Measurements from ENCODE around the gene USP9Y. TPM values are rescaled to one million over a fixed set of nuclear protein-coding genes. Genes with fewer than 3 reads are reported as not detected.
"Not testable (repeated sequence)": the region's sequence is repeated elsewhere in the genome, so short reads cannot be mapped to it uniquely, and the experiment has no call there.

USP9Y gene
- total and polyA plus RNA-seq, 2 donors (not counting 1 experiment from before 2014, with no cell fraction given): 42.1 TPM; not detected in 1

GRCh38 chrY:12662745-12663591, 38.1 kb upstream of the USP9Y start:
- Histone ChIP-seq H3K9ac (ENCODE audit: low read length) (no peak overlapping the region), H3K36me3 (replicated peaks in 1 of 2; ENCODE audit: control extremely low read depth in 1 of 2, control insufficient read depth in 1 of 2, extremely low read depth in 1 of 2, insufficient read depth in 2 of 2, low read length in 1 of 2) (no peaks in the 10 kb centered on the region), H4K20me1 (ENCODE audit: control insufficient read depth, insufficient read depth, low read length, poor library complexity, severe bottlenecking) (no peaks in the 10 kb centered on the region), H2AFZ (ENCODE audit: insufficient read depth, low read depth, low read length, poor library complexity, severe bottlenecking) (no peak overlapping the region), H3K4me2 (replicated peaks; ENCODE audit: low read depth, low read length, poor library complexity, severe bottlenecking) (no peak overlapping the region), H3K27ac (ENCODE audit: low read length in 2 of 2) (peak overlapping the region in 1 of 2 donors; percentile 79), H3K79me2 (ENCODE audit: control insufficient read depth, insufficient read depth, low read length) (no peaks in the 10 kb centered on the region), H3K4me1 (ENCODE audit: control insufficient read depth in 2 of 2, insufficient read depth in 2 of 2, low read length in 2 of 2) (peaks cover 0 to 11% of the 10 kb centered on the region in 2 donors), H3K27me3 (replicated peaks in 1 of 4; ENCODE audit: control extremely low read depth in 1 of 4, control insufficient read depth in 3 of 4, insufficient read depth in 4 of 4, low read length in 3 of 4) (no peaks in the 10 kb centered on the region), H3K4me3 (ENCODE audit: control extremely low read depth in 1 of 5, extremely low read depth in 1 of 5, insufficient read depth in 1 of 5, low read depth in 2 of 5, low read length in 4 of 5) (peak overlapping the region in 2 of 5 experiments; percentile 89), H3K9me3 (ENCODE audit: control extremely low read depth in 1 of 3, control insufficient read depth in 2 of 3, insufficient read depth in 1 of 3, low read length in 2 of 3) (no peaks in the 10 kb centered on the region)
- Mint-ChIP-seq H3K4me3 (peak overlapping the region; percentile 95), H3K27me3 (no peaks in the 10 kb centered on the region), H3K9me3 (ENCODE audit: insufficient read depth) (no peaks in the 10 kb centered on the region), H3K27ac (peak overlapping the region; percentile 98), H3K4me1 (peaks cover 28% of the 10 kb centered on the region)
- peak; percentile 26 for ATAC-seq (ENCODE audit: low read depth)
- peak; percentile 73 for DNase-seq
- CTCF ChIA-PET: no interaction called here
- POLR2A ChIA-PET: interaction anchor here (0.8 kb wide), 1 partner anchor 1041 kb away, joined by 3 read pairs; the partner anchor contains the start of gene TMSB4Y
- TF ChIP-seq EZH2 (IDR thresholded peaks at IDR 0.05; ENCODE audit: borderline replicate concordance, insufficient read depth, low read depth, low read length, poor library complexity, severe bottlenecking): no peak
- TF ChIP-seq CTCF (IDR thresholded peaks at IDR 0.05): no peak
- intact Hi-C loops (cut with micrococcal nuclease): loop anchor here (1.0 to 2.0 kb wide), 2 partner anchors 241 to 1042 kb away; partner anchors contain the start of gene DDX3Y
- WGBS (ENCODE audit: insufficient coverage): 7% methylated on average over 3 of the region's 40 CpGs

GRCh38 chrY:12663845-12664244, 37.2 kb upstream of the USP9Y start:
- H3K4me2 ChIP-seq (replicated peaks; ENCODE audit: low read depth, low read length, poor library complexity, severe bottlenecking); H3K27me3 Mint-ChIP-seq; ATAC-seq (ENCODE audit: low read depth); DNase-seq; H2AFZ ChIP-seq (ENCODE audit: insufficient read depth, low read depth, low read length, poor library complexity, severe bottlenecking); CTCF ChIA-PET; H3K79me2 ChIP-seq (ENCODE audit: control insufficient read depth, insufficient read depth, low read length); H3K9me3 Mint-ChIP-seq (ENCODE audit: insufficient read depth); H3K27me3 ChIP-seq (replicated peaks in 1 of 4; ENCODE audit: control extremely low read depth in 1 of 4, control insufficient read depth in 3 of 4, insufficient read depth in 4 of 4, low read length in 3 of 4); H3K36me3 ChIP-seq (replicated peaks in 1 of 2; ENCODE audit: control extremely low read depth in 1 of 2, control insufficient read depth in 1 of 2, extremely low read depth in 1 of 2, insufficient read depth in 2 of 2, low read length in 1 of 2); H3K9ac ChIP-seq (ENCODE audit: low read length); H4K20me1 ChIP-seq (ENCODE audit: control insufficient read depth, insufficient read depth, low read length, poor library complexity, severe bottlenecking); H3K9me3 ChIP-seq (ENCODE audit: control extremely low read depth in 1 of 3, control insufficient read depth in 2 of 3, insufficient read depth in 1 of 3, low read length in 2 of 3); POLR2A ChIA-PET: not testable (repeated sequence)
- WGBS (ENCODE audit: insufficient coverage): 60% methylated on average over 1 of the region's 20 CpGs
- Histone ChIP-seq H3K4me3 (ENCODE audit: control extremely low read depth in 1 of 5, extremely low read depth in 1 of 5, insufficient read depth in 1 of 5, low read depth in 2 of 5, low read length in 4 of 5) (peak overlapping the region in 1 of 5 experiments; percentile 89), H3K4me1 (ENCODE audit: control insufficient read depth in 2 of 2, insufficient read depth in 2 of 2, low read length in 2 of 2) (peaks cover 0 to 11% of the 10 kb centered on the region in 2 donors), H3K27ac (ENCODE audit: low read length in 2 of 2) (peak overlapping the region in 1 of 2 donors; percentile 79)
- H3K4me1 Mint-ChIP-seq: peaks cover 30% of the 10 kb centered on the region
- peak overlapping the region; percentile 68 for H3K4me3 Mint-ChIP-seq
- peak overlapping the region; percentile 11 for H3K27ac Mint-ChIP-seq
- intact Hi-C loops (cut with micrococcal nuclease): loop anchor here (1.0 to 2.0 kb wide), 2 partner anchors 240 to 1041 kb away; partner anchors contain the start of gene DDX3Y
